IPS-20b (cell line): ENCODE data around the gene LIN7B.

ENCODE experiments used
- H3K27ac ChIP-seq: one replicate; pipeline ENCODE4 v1.5.1; 2013; ENCODE audit warnings: low read length
- H3K27me3 ChIP-seq: 2 replicates; pipeline ENCODE4 v1.6.1; 2013; ENCODE audit warnings: mild to moderate bottlenecking, low read length, inconsistent platforms; ENCODE audit not compliant: insufficient read depth
- H3K36me3 ChIP-seq: 2 replicates; pipeline ENCODE4 v1.6.1; 2013; ENCODE audit warnings: low read depth, mild to moderate bottlenecking, inconsistent platforms, low read length, moderate library complexity; ENCODE audit not compliant: insufficient read depth
- H3K4me1 ChIP-seq: 2 replicates; pipeline ENCODE4 v1.6.1; 2013; ENCODE audit warnings: mild to moderate bottlenecking, control low read depth, inconsistent platforms, low read length, moderate library complexity; ENCODE audit not compliant: insufficient read depth
- H3K4me3 ChIP-seq: 2 replicates; pipeline ENCODE4 v1.5.1; 2013; ENCODE audit warnings: mild to moderate bottlenecking, low read length, inconsistent platforms
- H3K9ac ChIP-seq: 2 replicates; pipeline ENCODE4 v1.6.1; 2013; ENCODE audit warnings: low read depth, mild to moderate bottlenecking, inconsistent platforms, low read length, moderate library complexity
- H3K9me3 ChIP-seq: 2 replicates; pipeline ENCODE4 v1.6.1; 2013; ENCODE audit warnings: mild to moderate bottlenecking, low read depth, low read length, inconsistent platforms; ENCODE audit not compliant: insufficient read depth

The LIN7B gene

GRCh38 chr19:49101160-49101559, 13.0 kb upstream of the LIN7B start:
- Histone ChIP-seq H3K36me3 (peaks cover 96% of the 10 kb centered on the region), H3K4me1 (no peaks in the 10 kb centered on the region), H3K27me3 (no peaks in the 10 kb centered on the region), H3K9me3 (no peaks in the 10 kb centered on the region), H3K9ac (no peak overlapping the region), H3K4me3 (no peak overlapping the region), H3K27ac (no peak overlapping the region)

- Histone ChIP-seq H3K4me1 (no peaks in the 10 kb centered on the region), H3K4me3 (no peak overlapping the region), H3K36me3 (peaks cover 96% of the 10 kb centered on the region), H3K9ac (no peak overlapping the region), H3K27ac (no peak overlapping the region), H3K9me3 (no peaks in the 10 kb centered on the region), H3K27me3 (no peaks in the 10 kb centered on the region)
Observed at GRCh38 chr19:49102303-49102702, 11.9 kb upstream of the LIN7B start.

GRCh38 chr19:49103331-49104085, 10.7 kb upstream of the LIN7B start:
- H3K9me3 ChIP-seq: no peaks in the 10 kb centered on the region
- no peaks in the 10 kb centered on the region for H3K27me3 ChIP-seq
- no peaks in the 10 kb centered on the region for H3K4me1 ChIP-seq
- peaks cover 96% of the 10 kb centered on the region for H3K36me3 ChIP-seq
- H3K27ac ChIP-seq: no peak overlapping the region
- H3K4me3 ChIP-seq: no peak overlapping the region
- H3K9ac ChIP-seq: no peak overlapping the region

GRCh38 chr19:49104229-49104864, 9.8 kb upstream of the LIN7B start:
- Histone ChIP-seq H3K4me3 (no peak overlapping the region), H3K36me3 (peaks cover 96% of the 10 kb centered on the region), H3K27ac (no peak overlapping the region), H3K27me3 (no peaks in the 10 kb centered on the region), H3K9ac (no peak overlapping the region), H3K9me3 (no peaks in the 10 kb centered on the region), H3K4me1 (no peaks in the 10 kb centered on the region)

GRCh38 chr19:49106648-49107135, 7.5 kb upstream of the LIN7B start:
- H3K9ac ChIP-seq: no peak overlapping the region
- H3K4me3 ChIP-seq: no peak overlapping the region
- H3K4me1 ChIP-seq: no peaks in the 10 kb centered on the region
- H3K27me3 ChIP-seq: no peaks in the 10 kb centered on the region
- no peak overlapping the region for H3K27ac ChIP-seq
- H3K9me3 ChIP-seq: no peaks in the 10 kb centered on the region
- H3K36me3 ChIP-seq: peaks cover 80% of the 10 kb centered on the region

GRCh38 chr19:49107625-49108459, 6.3 kb upstream of the LIN7B start:
- no peak overlapping the region for H3K27ac ChIP-seq
- H3K27me3 ChIP-seq: no peaks in the 10 kb centered on the region
- H3K9ac ChIP-seq: no peak overlapping the region
- no peak overlapping the region for H3K4me3 ChIP-seq
- no peaks in the 10 kb centered on the region for H3K9me3 ChIP-seq
- H3K4me1 ChIP-seq: no peaks in the 10 kb centered on the region
- peaks cover 71% of the 10 kb centered on the region for H3K36me3 ChIP-seq

GRCh38 chr19:49109051-49109450, 5.1 kb upstream of the LIN7B start:
- H3K27me3 ChIP-seq: no peaks in the 10 kb centered on the region
- H3K4me1 ChIP-seq: no peaks in the 10 kb centered on the region
- no peak overlapping the region for H3K4me3 ChIP-seq
- no peaks in the 10 kb centered on the region for H3K9me3 ChIP-seq
- no peak overlapping the region for H3K9ac ChIP-seq
- no peak overlapping the region for H3K27ac ChIP-seq
- peaks cover 59% of the 10 kb centered on the region for H3K36me3 ChIP-seq

GRCh38 chr19:49109569-49110233, 4.5 kb upstream of the LIN7B start:
- Histone ChIP-seq H3K36me3 (peaks cover 53% of the 10 kb centered on the region), H3K9ac (no peak overlapping the region), H3K9me3 (no peaks in the 10 kb centered on the region), H3K4me1 (no peaks in the 10 kb centered on the region), H3K27me3 (no peaks in the 10 kb centered on the region; the same call in 1 of the 2 replicates), H3K4me3 (no peak overlapping the region), H3K27ac (no peak overlapping the region)

GRCh38 chr19:49110567-49110966, 3.6 kb upstream of the LIN7B start:
- H3K27ac ChIP-seq: no peak overlapping the region
- peaks cover 44% of the 10 kb centered on the region for H3K36me3 ChIP-seq
- peaks cover 6% of the 10 kb centered on the region for H3K27me3 ChIP-seq
- no peak overlapping the region for H3K9ac ChIP-seq
- no peak overlapping the region for H3K4me3 ChIP-seq
- no peaks in the 10 kb centered on the region for H3K9me3 ChIP-seq
- no peaks in the 10 kb centered on the region for H3K4me1 ChIP-seq

- peaks cover 12% of the 10 kb centered on the region for H3K27me3 ChIP-seq
- no peak overlapping the region for H3K9ac ChIP-seq
- no peaks in the 10 kb centered on the region for H3K9me3 ChIP-seq
- no peak overlapping the region for H3K4me3 ChIP-seq
- no peaks in the 10 kb centered on the region for H3K4me1 ChIP-seq
- H3K27ac ChIP-seq: no peak overlapping the region
- peaks cover 36% of the 10 kb centered on the region for H3K36me3 ChIP-seq
Observed at GRCh38 chr19:49111218-49111998, 2.8 kb upstream of the LIN7B start.
